Thyroid gland (tissue), 4 donors: ENCODE measurements around the gene SPATA31E1. TPM values are rescaled to one million over a fixed set of nuclear protein-coding genes. Genes with fewer than 3 reads are reported as not detected.

Experiments used
- DNase-seq, 2 donors: peaks; one replicate each; pipeline ENCODE4 v3.0.0-alpha.2; 2019
- H3K27ac ChIP-seq, 3 donors: fragments of 200-600 bp; sonication (generic); 1 replicate in 2 of 3; 2 replicates in 1 of 3; pipeline ENCODE4 v1.5.1; 2016 to 2019; ENCODE audit warnings: mild to moderate bottlenecking in 1 of 3, moderate library complexity in 1 of 3
- H3K27me3 ChIP-seq: fragments of 200-600 bp; sonication (generic); one replicate; pipeline ENCODE4 v1.5.1; 2019
- H3K36me3 ChIP-seq, 2 donors: fragments of 200-600 bp; sonication (generic); one replicate each; pipeline ENCODE4 v1.5.1; 2016 to 2019
- H3K4me1 ChIP-seq, 2 donors: fragments of 200-600 bp; sonication (generic); one replicate each; pipeline ENCODE4 v1.5.1; 2017 to 2019
- H3K4me3 ChIP-seq, 3 donors: fragments of 200-600 bp; sonication (generic); replicated peaks in 1 of 3; 1 replicate in 2 of 3; 2 replicates in 1 of 3; pipeline ENCODE4 v1.5.1; 2016; ENCODE audit warnings: mild to moderate bottlenecking in 1 of 3
- H3K9me3 ChIP-seq: fragments of 200-600 bp; sonication (generic); one replicate; pipeline ENCODE4 v1.5.1; 2017
- POLR2A ChIP-seq, 2 donors: fragments of 450-650 bp; IDR thresholded peaks; one replicate each; pipeline ENCODE4 v1.6.1; 2017; ENCODE audit warnings: antibody characterized with exemption in 2 of 2, mild to moderate bottlenecking in 2 of 2, moderate library complexity in 1 of 2
- WGBS, 2 donors: methylation state at CpG; one replicate each; pipeline ENCODE4 v1.1.5; 2017; 5-methylcytosine and 5-hydroxymethylcytosine counted together
- intact Hi-C: fragments of 100-400 bp; cut with DNase I; formaldehyde crosslinking; loops from one replicate; pipeline ENCODE4 v1.15.1; 2023
- total RNA-seq, 4 donors: library from RNA; depleted of rRNA; stranded (reverse); fragments of >200 nt; gene quantifications; one replicate each; pipeline ENCODE4 v1.2.3, GENCODE V29; 2016
- TF ChIP-seq, protein P1 (sequence below), 6 experiments: fragments of 200-600 bp in 3 of 6; fragments of 450-650 bp in 3 of 6; sonication (generic) in 3 of 6; IDR thresholded peaks; one replicate each; pipeline ENCODE4 v1.5.1; 2016 to 2019; ENCODE audit warnings: antibody characterized with exemption in 6 of 6, mild to moderate bottlenecking in 2 of 6, inconsistent platforms in 1 of 6, moderate library complexity in 1 of 6

Gene SPATA31E1
- total RNA-seq, 4 donors from 2014 or later: under 0.01 TPM; not detected in 3

GRCh38 chr9:87889065-87889881 is 6.6 kb downstream of the SPATA31E1 start:
- Histone ChIP-seq H3K4me1 (no peaks in the 10 kb centered on the region), H3K9me3 (no peaks in the 10 kb centered on the region), H3K27ac (no peak overlapping the region), H3K27me3 (no peaks in the 10 kb centered on the region), H3K36me3 (no peaks in the 10 kb centered on the region), H3K4me3 (no peak overlapping the region)
- intact Hi-C loops: no loop called here
- WGBS, 2 donors: 90 to 91% methylated on average over 10 to 12 of the region's 12 CpGs
- DNase-seq: no peak
- no peak for TF ChIP-seq POLR2A (IDR thresholded peaks at IDR 0.05)

DNA sequence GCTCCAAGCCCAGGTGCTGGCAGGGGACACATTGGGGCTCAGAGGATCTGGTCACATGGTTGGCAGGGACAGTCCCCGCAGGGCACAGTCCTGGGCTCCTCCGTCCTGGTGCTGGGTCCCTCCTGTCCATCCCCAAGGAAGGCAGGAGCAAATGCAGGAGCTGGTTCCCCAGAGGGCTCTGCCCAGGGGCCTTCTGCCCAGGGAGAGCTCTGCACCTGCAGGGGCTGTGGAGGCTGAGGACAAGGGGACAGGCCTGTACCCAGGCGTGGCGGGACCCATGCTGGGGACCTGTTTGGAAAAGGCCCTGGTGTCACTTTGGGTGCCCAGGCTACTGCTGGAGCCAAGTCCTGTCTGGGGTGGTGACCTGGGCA is 7.2 kb downstream of the SPATA31E1 start:
- Histone ChIP-seq H3K4me1 (no peaks in the 10 kb centered on the region), H3K4me3 (no peak overlapping the region), H3K27me3 (no peaks in the 10 kb centered on the region), H3K9me3 (no peaks in the 10 kb centered on the region), H3K27ac (no peak overlapping the region), H3K36me3 (no peaks in the 10 kb centered on the region)
- DNase-seq: no peak
- WGBS, 2 donors: 95% methylated on average over 4 of the region's 4 CpGs; no CpG with 5 or more reads in 1 of the 2 donors
- TF ChIP-seq POLR2A (IDR thresholded peaks at IDR 0.05): no peak
- TF ChIP-seq, protein P1, sequence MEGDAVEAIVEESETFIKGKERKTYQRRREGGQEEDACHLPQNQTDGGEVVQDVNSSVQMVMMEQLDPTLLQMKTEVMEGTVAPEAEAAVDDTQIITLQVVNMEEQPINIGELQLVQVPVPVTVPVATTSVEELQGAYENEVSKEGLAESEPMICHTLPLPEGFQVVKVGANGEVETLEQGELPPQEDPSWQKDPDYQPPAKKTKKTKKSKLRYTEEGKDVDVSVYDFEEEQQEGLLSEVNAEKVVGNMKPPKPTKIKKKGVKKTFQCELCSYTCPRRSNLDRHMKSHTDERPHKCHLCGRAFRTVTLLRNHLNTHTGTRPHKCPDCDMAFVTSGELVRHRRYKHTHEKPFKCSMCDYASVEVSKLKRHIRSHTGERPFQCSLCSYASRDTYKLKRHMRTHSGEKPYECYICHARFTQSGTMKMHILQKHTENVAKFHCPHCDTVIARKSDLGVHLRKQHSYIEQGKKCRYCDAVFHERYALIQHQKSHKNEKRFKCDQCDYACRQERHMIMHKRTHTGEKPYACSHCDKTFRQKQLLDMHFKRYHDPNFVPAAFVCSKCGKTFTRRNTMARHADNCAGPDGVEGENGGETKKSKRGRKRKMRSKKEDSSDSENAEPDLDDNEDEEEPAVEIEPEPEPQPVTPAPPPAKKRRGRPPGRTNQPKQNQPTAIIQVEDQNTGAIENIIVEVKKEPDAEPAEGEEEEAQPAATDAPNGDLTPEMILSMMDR (IDR thresholded peaks at IDR 0.05): no peak
- intact Hi-C loops: no loop called here

DNA sequence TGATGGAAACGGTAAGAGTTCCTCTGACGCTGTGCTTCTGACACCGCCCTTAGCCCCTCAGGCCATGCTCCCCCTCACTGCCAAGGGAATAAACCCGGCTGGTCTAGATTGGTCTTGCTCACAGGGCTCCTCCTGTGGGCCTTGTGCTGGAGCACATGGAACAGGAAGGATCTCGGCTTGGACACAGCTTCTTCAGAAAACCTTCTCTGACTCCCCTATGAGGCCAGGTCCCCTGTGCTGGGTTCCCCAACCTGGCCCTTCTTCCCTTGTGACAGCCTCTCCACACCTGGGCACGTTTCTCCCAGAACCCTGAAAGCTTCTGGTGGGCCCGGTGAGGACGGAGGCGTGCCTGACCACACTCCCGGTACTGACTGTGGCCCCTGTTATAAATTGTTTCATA is 8.2 kb downstream of the SPATA31E1 start:
- WGBS, 2 donors: 85 to 89% methylated on average over 9 to 10 of the region's 10 CpGs
- Histone ChIP-seq H3K9me3 (no peaks in the 10 kb centered on the region), H3K4me1 (no peaks in the 10 kb centered on the region), H3K27ac (no peak overlapping the region), H3K27me3 (no peaks in the 10 kb centered on the region), H3K36me3 (no peaks in the 10 kb centered on the region), H3K4me3 (no peak overlapping the region)
- intact Hi-C loops: no loop called here
- TF ChIP-seq, protein P1 (IDR thresholded peaks at IDR 0.05): no peak
- TF ChIP-seq POLR2A (IDR thresholded peaks at IDR 0.05): no peak
- DNase-seq: no peak

DNA sequence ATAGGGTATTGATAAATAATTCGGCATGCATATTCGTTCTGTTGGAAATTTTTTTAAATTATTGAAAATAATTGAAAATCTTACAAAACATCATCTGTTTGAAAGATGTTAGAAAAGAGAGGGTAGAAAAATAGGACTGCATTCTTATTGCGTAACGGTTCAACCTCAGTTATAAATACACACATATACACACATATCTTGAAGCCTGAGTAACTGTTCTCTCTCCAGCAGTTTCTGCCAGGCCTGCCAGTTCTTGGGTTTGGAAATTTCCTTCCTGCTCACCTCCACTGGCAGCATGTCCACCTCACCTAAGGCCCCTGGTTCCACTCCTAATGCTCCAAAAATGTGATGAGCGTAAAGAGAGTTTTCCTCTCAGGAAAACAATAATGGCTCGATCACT is 9.1 kb downstream of the SPATA31E1 start:
- Histone ChIP-seq H3K4me3 (no peak overlapping the region), H3K36me3 (no peaks in the 10 kb centered on the region), H3K27ac (no peak overlapping the region), H3K4me1 (no peaks in the 10 kb centered on the region), H3K27me3 (no peaks in the 10 kb centered on the region), H3K9me3 (no peaks in the 10 kb centered on the region)
- intact Hi-C loops: no loop called here
- DNase-seq: no peak
- TF ChIP-seq POLR2A (IDR thresholded peaks at IDR 0.05): no peak
- TF ChIP-seq, protein P1 (IDR thresholded peaks at IDR 0.05): no peak
- 95 to 96% methylated on average over 6 of the region's 6 CpGs for WGBS, 2 donors

- no peak for DNase-seq
- 79 to 87% methylated on average over 4 of the region's 4 CpGs for WGBS, 2 donors
- Histone ChIP-seq H3K4me1 (no peaks in the 10 kb centered on the region), H3K27ac (no peak overlapping the region), H3K9me3 (no peaks in the 10 kb centered on the region), H3K27me3 (no peaks in the 10 kb centered on the region), H3K36me3 (no peaks in the 10 kb centered on the region), H3K4me3 (no peak overlapping the region)
- TF ChIP-seq, protein P1 (IDR thresholded peaks at IDR 0.05): no peak
- no peak for TF ChIP-seq POLR2A (IDR thresholded peaks at IDR 0.05)
- intact Hi-C loops: no loop called here
These were observed 10.3 kb downstream of the SPATA31E1 start for GRCh38 chr9:87892956-87893355.
